ENCODE data around the gene EPHB3.

- no peak for TF ChIP-seq CTCF (IDR thresholded peaks at IDR 0.05; ENCODE audit: low read length)
- TF ChIP-seq EZH2 (optimal IDR thresholded peaks at IDR 0.05; ENCODE audit: low read depth, low read length), result no peak
Measured at GRCh38 chr3:184545769-184546168, 15.8 kb upstream of the EPHB3 start.
